GM12878 (cell line): ENCODE data around the gene PGAP3. TPM values are rescaled to one million over a fixed set of nuclear protein-coding genes. Genes with fewer than 3 reads are reported as not detected.

Source experiments
- ATAC-seq: fragments of 200-7000 bp; cut with Tn5 transposase; 3 replicates; pipeline ENCODE4 v1.9.1; 2020; ENCODE audit warnings: mild to moderate bottlenecking, moderate library complexity
- BruUV-seq: library from RNA; stranded (reverse); fragments of 400-500 nt; replicated peaks from 2 replicates; lab custom pipeline; 2021; lab: Mats Ljungman, UMichigan
- CTCF ChIA-PET: fragments of 300-600 bp; sonication (Branson Sonifier 250); formaldehyde crosslinking; extraction: SDS; loops from one replicate; lab custom pipeline; 2021; ENCODE audit warnings: inconsistent platforms; lab: Yijun Ruan, JAX
- POLR2A ChIA-PET: fragments of 350-600 bp; formaldehyde crosslinking; extraction: SDS; loops from one replicate; lab custom pipeline; 2021; ENCODE audit warnings: inconsistent platforms; lab: Charles Lee
- RAD21 ChIA-PET: fragments of 300-600 bp; sonication (Branson Sonifier 250); formaldehyde crosslinking; loops from one replicate; lab custom pipeline; 2023; ENCODE audit warnings: antibody characterized with exemption; ENCODE audit not compliant: unreplicated experiment; lab: Charles Lee
- SMC1A ChIA-PET: fragments of 300-600 bp; sonication (Branson Sonifier 250); formaldehyde crosslinking; loops from one replicate; lab custom pipeline; 2023; ENCODE audit not compliant: unreplicated experiment, uncharacterized antibody; lab: Charles Lee
- DNase-seq: peaks from one replicate; pipeline ENCODE4 v3.0.0-alpha.2; 2011; ENCODE audit warnings: low read depth, low spot score
- FAIRE-seq: peaks from 3 replicates; lab custom pipeline; 2011; peaks lifted over from hg19 to GRCh38; lab: Jason Lieb, UNC
- H2AFZ ChIP-seq: 2 replicates; pipeline ENCODE4 v1.6.0; 2011; ENCODE audit warnings: low read depth, low read length, control low read depth; ENCODE audit not compliant: control insufficient read depth
- H3K27ac ChIP-seq: 2 replicates; pipeline ENCODE4 v1.5.1; 2011; ENCODE audit warnings: control low read depth; ENCODE audit not compliant: control insufficient read depth, insufficient read depth
- H3K27me3 ChIP-seq, 2 experiments: replicated peaks in 1 of 2; 2 replicates each; pipeline versions ENCODE4 v1.6.0 to v1.6.1; 2011; ENCODE audit warnings: low read length in 1 of 2; ENCODE audit not compliant: control insufficient read depth in 2 of 2, insufficient read depth in 2 of 2
- H3K36me3 ChIP-seq, 2 experiments: 2 replicates each; pipeline ENCODE4 v1.5.1; 2011; ENCODE audit warnings: low read length in 1 of 2; ENCODE audit not compliant: control insufficient read depth in 2 of 2, insufficient read depth in 2 of 2
- H3K4me1 ChIP-seq: 2 replicates; pipeline ENCODE4 v1.6.1; 2011; ENCODE audit warnings: mild to moderate bottlenecking, low read length, moderate library complexity, mixed read lengths; ENCODE audit not compliant: control insufficient read depth, insufficient read depth
- H3K4me2 ChIP-seq: 2 replicates; pipeline ENCODE4 v1.6.0; 2011; ENCODE audit warnings: control low read depth; ENCODE audit not compliant: control insufficient read depth, insufficient read depth
- H3K4me3 ChIP-seq: fragments of 200-600 bp; sonication (generic); 2 replicates; pipeline ENCODE4 v1.5.1; 2016
- H3K79me2 ChIP-seq: 2 replicates; pipeline ENCODE4 v1.6.0; 2011; ENCODE audit warnings: low read length; ENCODE audit not compliant: control insufficient read depth, insufficient read depth
- H3K9ac ChIP-seq: 2 replicates; pipeline ENCODE4 v1.8.0; 2011; ENCODE audit warnings: low read length, control low read depth, mixed read lengths; ENCODE audit not compliant: control insufficient read depth, insufficient read depth
- H3K9me3 ChIP-seq: replicated peaks from 3 replicates; pipeline ENCODE4 v1.5.1; 2011; ENCODE audit warnings: mild to moderate bottlenecking, low read length; ENCODE audit not compliant: control insufficient read depth, insufficient read depth
- H4K20me1 ChIP-seq: 2 replicates; pipeline ENCODE4 v1.6.0; 2011; ENCODE audit not compliant: control insufficient read depth, insufficient read depth
- BACH1 ChIP-seq: fragments of 450-650 bp; IDR thresholded peaks from 2 replicates; pipeline ENCODE4 v1.6.1; 2017; ENCODE audit warnings: mild to moderate bottlenecking, borderline replicate concordance
- BHLHE40 ChIP-seq, 2 experiments: fragments of 450-650 bp in 1 of 2; IDR thresholded peaks; 2 replicates each; pipeline ENCODE4 v1.6.1; 2011 to 2017; ENCODE audit warnings: low read depth in 2 of 2, borderline replicate concordance in 1 of 2, improper control_type of control experiment in 1 of 2, low read length in 1 of 2, mild to moderate bottlenecking in 1 of 2
- ESRRA ChIP-seq: IDR thresholded peaks from 2 replicates; pipeline ENCODE4 v1.6.1; 2012; ENCODE audit warnings: mild to moderate bottlenecking, low read length, improper control_type of control experiment
- GATAD2B ChIP-seq: fragments of 450-650 bp; conservative IDR thresholded peaks from 2 replicates; pipeline ENCODE4 v1.6.1; 2017; ENCODE audit warnings: low read depth, mild to moderate bottlenecking, moderate library complexity
- HDAC2 ChIP-seq: fragments of 200-600 bp; sonication (generic); IDR thresholded peaks from 2 replicates; pipeline ENCODE4 v1.6.1; 2017
- SREBF1 ChIP-seq: IDR thresholded peaks from 2 replicates; pipeline ENCODE4 v1.6.1; 2012; ENCODE audit warnings: mild to moderate bottlenecking, low read length
- ZNF217 ChIP-seq: fragments of 450-650 bp; IDR thresholded peaks from 2 replicates; pipeline ENCODE4 v1.6.1; 2017; ENCODE audit warnings: antibody characterized with exemption, mild to moderate bottlenecking
- WGBS: methylation state at CpG from one replicate; pipeline ENCODE4 v1.1.6; 2016; ENCODE audit warnings: low lambda C conversion rate; ENCODE audit not compliant: insufficient replicate concordance, insufficient coverage; ENCODE audit errors: missing lambda C conversion rate; 5-methylcytosine and 5-hydroxymethylcytosine counted together
- in situ Hi-C: fragments of 300-500 bp; cut with MboI; formaldehyde crosslinking; loops from 9 replicates; pipeline ENCODE4 v1.14.3; 2018; ENCODE audit warnings: mixed read lengths
- intact Hi-C: fragments of 100-400 bp; cut with micrococcal nuclease; formaldehyde crosslinking; loops from one replicate; pipeline ENCODE4 v1.14.2; 2022; ENCODE audit not compliant: unreplicated experiment
- polyA plus RNA-seq, 11 experiments: library from polyadenylated mRNA; depleted of rRNA in 4 of 11; unstranded in 6 of 11; stranded (reverse) in 5 of 11; fragments of >200 nt; fragmentation: Nextera tagmentation in 4 of 11; fragmentation: Illumina TruSeq in 1 of 11; extraction: Ambion mirVana in 4 of 11; extraction: Trizol in 1 of 11; gene quantifications; 1 replicate in 1 of 11; 2 replicates in 10 of 11; pipeline versions ENCODE4 v1.2.1 to v1.2.3, GENCODE V29; 2011 to 2016; ENCODE audit warnings: inconsistent platforms in 2 of 11, missing spikeins in 2 of 11, low read depth in 1 of 11
- total RNA-seq, 4 experiments: library from RNA; depleted of rRNA in 3 of 4; stranded (reverse); fragments of >200 nt in 3 of 4; fragmentation: Illumina TruSeq in 1 of 4; extraction: Trizol in 1 of 4; gene quantifications; 2 replicates each; pipeline versions ENCODE4 v1.2.1 to v1.2.3, GENCODE V29; 2013 to 2021
- TF ChIP-seq, protein P1 (sequence below): fragments of 450-650 bp; IDR thresholded peaks from 2 replicates; pipeline ENCODE4 v1.6.1; 2016; ENCODE audit warnings: mild to moderate bottlenecking

Gene PGAP3
- total and polyA plus RNA-seq, 10 of the 15 experiments (the other 5 are each of a cell fraction or from before 2014, with no cell fraction given) = 0.21 to 10.0 (median 5.3) TPM

DNA sequence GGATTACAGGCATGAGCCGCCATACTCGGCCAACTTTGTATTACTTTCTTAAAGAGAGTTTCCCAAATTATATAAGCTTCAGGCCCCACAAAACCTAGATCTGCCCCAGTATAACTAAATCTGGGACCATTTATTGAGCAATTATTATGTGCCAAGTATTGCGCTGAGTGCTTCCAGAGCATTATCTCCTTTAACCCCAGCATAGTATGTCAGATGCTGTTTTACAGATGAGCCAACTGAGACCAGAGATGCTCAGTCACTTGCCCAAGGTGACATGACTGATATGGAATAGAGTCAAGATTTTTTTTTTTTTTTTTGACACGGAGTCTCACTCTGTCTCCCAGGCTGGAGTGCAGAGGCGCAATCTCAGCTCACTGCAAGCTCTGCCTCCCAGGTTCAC, 10.1 kb upstream of the PGAP3 start:
- intact Hi-C loops = no loop called here
- H3K4me2 ChIP-seq = no peak overlapping the region
- 98% methylated on average over 5 of the region's 5 CpGs for WGBS
- ATAC-seq (no peak), DNase-seq (no peak), FAIRE-seq (no peak)
- H2AFZ ChIP-seq = no peak overlapping the region
- H3K4me1 ChIP-seq = no peaks in the 10 kb centered on the region; the same call in 1 of the 2 replicates
- H4K20me1 ChIP-seq = no peaks in the 10 kb centered on the region
- ChIA-PET RAD21 (no interaction called here), CTCF (interaction anchor here (0.7 kb wide), 1 partner anchor 50 kb away, joined by 3 read pairs; no protein-coding TSS in a partner anchor), POLR2A (interaction anchor here (0.7 kb wide), 2 partner anchors 633 to 797 kb away, joined by 4 read pairs; no protein-coding TSS in a partner anchor), SMC1A (no interaction called here)
- no peak overlapping the region for H3K27ac ChIP-seq
- in situ Hi-C loops = no loop called here
- no peaks in the 10 kb centered on the region for H3K9me3 ChIP-seq
- H3K4me3 ChIP-seq = no peak overlapping the region
- H3K27me3 ChIP-seq = peaks cover 0 to 7% of the 10 kb centered on the region in 2 experiments; a peak in 2 of 4 replicates
- H3K79me2 ChIP-seq = no peaks in the 10 kb centered on the region
- TF ChIP-seq GATAD2B (no peak), HDAC2 (no peak)
- H3K9ac ChIP-seq = no peak overlapping the region
- BruUV-seq = no TSS peak
- no peaks in the 10 kb centered on the region for H3K36me3 ChIP-seq

DNA sequence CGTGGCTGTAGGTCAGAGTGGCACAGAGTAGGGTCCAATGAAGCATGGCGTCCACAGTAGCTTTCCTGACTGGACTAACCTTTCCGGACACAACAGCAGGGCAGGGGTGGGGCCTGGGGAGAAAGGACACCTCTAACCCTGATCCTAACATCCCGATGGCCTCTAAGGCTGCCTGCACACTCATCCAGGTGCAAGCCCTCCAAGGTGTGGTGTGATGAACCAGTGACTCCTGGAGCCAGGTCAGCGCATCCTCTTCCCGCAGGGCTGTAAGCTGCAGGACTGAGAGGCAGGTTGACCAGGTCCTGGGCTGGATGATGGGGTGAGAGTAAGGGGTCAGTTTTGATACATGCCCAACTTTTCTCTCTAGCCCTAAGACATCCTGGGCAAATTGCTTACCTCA, 8.9 kb upstream of the PGAP3 start:
- TF ChIP-seq BHLHE40 (IDR thresholded peaks at IDR 0.05; ENCODE audit: borderline replicate concordance in 1 of 2, low read depth in 2 of 2, low read length in 1 of 2) = no peak
- no peak for TF ChIP-seq ZNF217
- no peak for TF ChIP-seq ESRRA
- TF ChIP-seq BACH1 = no peak
- TF ChIP-seq, protein P1, sequence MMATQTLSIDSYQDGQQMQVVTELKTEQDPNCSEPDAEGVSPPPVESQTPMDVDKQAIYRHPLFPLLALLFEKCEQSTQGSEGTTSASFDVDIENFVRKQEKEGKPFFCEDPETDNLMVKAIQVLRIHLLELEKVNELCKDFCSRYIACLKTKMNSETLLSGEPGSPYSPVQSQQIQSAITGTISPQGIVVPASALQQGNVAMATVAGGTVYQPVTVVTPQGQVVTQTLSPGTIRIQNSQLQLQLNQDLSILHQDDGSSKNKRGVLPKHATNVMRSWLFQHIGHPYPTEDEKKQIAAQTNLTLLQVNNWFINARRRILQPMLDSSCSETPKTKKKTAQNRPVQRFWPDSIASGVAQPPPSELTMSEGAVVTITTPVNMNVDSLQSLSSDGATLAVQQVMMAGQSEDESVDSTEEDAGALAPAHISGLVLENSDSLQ = no peak
- no peak for TF ChIP-seq SREBF1
- TF ChIP-seq HDAC2 = no peak
- BruUV-seq = no TSS peak
- H3K79me2 ChIP-seq = no peaks in the 10 kb centered on the region
- H3K4me3 ChIP-seq = no peak overlapping the region
- H3K36me3 ChIP-seq = no peaks in the 10 kb centered on the region
- no peak for ATAC-seq
- H2AFZ ChIP-seq = no peak overlapping the region
- no peaks in the 10 kb centered on the region for H4K20me1 ChIP-seq
- H3K4me2 ChIP-seq = no peak overlapping the region
- no peak overlapping the region for H3K27ac ChIP-seq
- no peak for FAIRE-seq
- POLR2A ChIA-PET = interaction anchor here (1.8 kb wide), 1 partner anchor 9 kb away, joined by 5 read pairs; the partner anchor contains the start of gene PGAP3
- no peaks in the 10 kb centered on the region for H3K4me1 ChIP-seq
- H3K9me3 ChIP-seq = no peaks in the 10 kb centered on the region
- DNase-seq = no peak
- RAD21 ChIA-PET = no interaction called here
- intact Hi-C loops = no loop called here
- H3K9ac ChIP-seq = no peak overlapping the region
- SMC1A ChIA-PET = no interaction called here
- in situ Hi-C loops = no loop called here
- WGBS = 67% methylated on average over 6 of the region's 6 CpGs
- peaks cover 0 to 7% of the 10 kb centered on the region in 2 experiments; a peak in 2 of 4 replicates for H3K27me3 ChIP-seq
- CTCF ChIA-PET = interaction anchor here (1.0 to 1.3 kb wide), 3 partner anchors 22 to 75 kb away, joined by 3 read pairs; no protein-coding TSS in a partner anchor
